GM18861 (cell line): Measurements from ENCODE around the gene TMEM72.

ENCODE experiments used
- ATAC-seq: cut with Tn5 transposase; IDR thresholded peaks from one replicate; pipeline ENCODE4 v1.9.1; 2021; ENCODE audit not compliant: unreplicated experiment

TMEM72 gene

GRCh38 chr10:44917848-44918247 lies 6.7 kb downstream of the TMEM72 start:
- ATAC-seq = no peak

GRCh38 chr10:44920252-44920651 lies 9.1 kb downstream of the TMEM72 start:
- ATAC-seq = no peak

GRCh38 chr10:44921061-44921460 lies 9.9 kb downstream of the TMEM72 start:
- ATAC-seq = no peak

- ATAC-seq = no peak
Measured at GRCh38 chr10:44921506-44921905, 10.4 kb downstream of the TMEM72 start.

- ATAC-seq = no peak
Measured at GRCh38 chr10:44922021-44922420, 10.9 kb downstream of the TMEM72 start.

- no peak for ATAC-seq
Measured at GRCh38 chr10:44922796-44923545, 11.8 kb downstream of the TMEM72 start.

- ATAC-seq = no peak
Measured at GRCh38 chr10:44923611-44924010, 12.5 kb downstream of the TMEM72 start.

- ATAC-seq = no peak
Measured at GRCh38 chr10:44924261-44925040, 13.3 kb downstream of the TMEM72 start.

- no peak for ATAC-seq
Measured at GRCh38 chr10:44925224-44925623, 14.1 kb downstream of the TMEM72 start.

- no peak for ATAC-seq
Measured at GRCh38 chr10:44925811-44926750, 14.9 kb downstream of the TMEM72 start.

- no peak for ATAC-seq
Measured at GRCh38 chr10:44926751-44927351, 15.7 kb downstream of the TMEM72 start.

GRCh38 chr10:44927352-44927751 lies 16.2 kb downstream of the TMEM72 start:
- no peak for ATAC-seq

- no peak for ATAC-seq
Measured at GRCh38 chr10:44928462-44928861, 17.3 kb downstream of the TMEM72 start.

- ATAC-seq = no peak
Measured at GRCh38 chr10:44929356-44930255, 18.5 kb downstream of the TMEM72 start.

GRCh38 chr10:44930904-44931620 lies 19.9 kb downstream of the TMEM72 start:
- ATAC-seq = no peak

GRCh38 chr10:44931621-44932516 lies 20.7 kb downstream of the TMEM72 start:
- ATAC-seq = no peak

GRCh38 chr10:44932517-44933450 lies 21.6 kb downstream of the TMEM72 start:
- ATAC-seq = peak; percentile 94
